Measurements from ENCODE around the gene WDR4.

WDR4 gene

GRCh38 chr21:42887326-42887725 is 8.0 kb upstream of the WDR4 start:
- Histone ChIP-seq H3K4me1 (ENCODE audit: insufficient read depth, low read length, severe bottlenecking) (peaks cover 11% of the 10 kb centered on the region), H3K27ac (ENCODE audit: low read depth, low read length, poor library complexity, severe bottlenecking) (no peak overlapping the region), H3F3A (ENCODE audit: insufficient read depth, low read length) (0 out of 2 replicates have a peak, but pooled peaks cover 2% of the 10 kb centered on the region), H3K9ac (ENCODE audit: low read length) (no peak overlapping the region), H3K4me2 (ENCODE audit: low read length) (no peak overlapping the region), H3K9me3 (ENCODE audit: low read length) (no peaks in the 10 kb centered on the region), H4K20me1 (ENCODE audit: insufficient read depth, low read length) (no peaks in the 10 kb centered on the region), H3K36me3 (ENCODE audit: insufficient read depth, low read length) (no peaks in the 10 kb centered on the region; the same call in 1 of the 2 replicates), H3K9me2 (ENCODE audit: low read depth, low read length) (no peaks in the 10 kb centered on the region), H3K79me2 (ENCODE audit: insufficient read depth, low read length) (no peaks in the 10 kb centered on the region), H2AFZ (ENCODE audit: low read length) (no peak overlapping the region), H3K27me3 (ENCODE audit: insufficient read depth, low read length) (no peaks in the 10 kb centered on the region), H3K4me3 (ENCODE audit: low read depth, low read length, poor library complexity, severe bottlenecking) (no peak overlapping the region)
- TF ChIP-seq EZH2 (IDR thresholded peaks at IDR 0.05; ENCODE audit: borderline replicate concordance, low read length) (no peak), CTCF (IDR thresholded peaks at IDR 0.05; ENCODE audit: low read length) (no peak)

GRCh38 chr21:42883921-42884320 is 4.6 kb upstream of the WDR4 start:
- Histone ChIP-seq H4K20me1 (ENCODE audit: insufficient read depth, low read length) (no peaks in the 10 kb centered on the region), H3K79me2 (ENCODE audit: insufficient read depth, low read length) (0 out of 2 replicates have a peak, but pooled peaks cover 7% of the 10 kb centered on the region), H3K27ac (ENCODE audit: low read depth, low read length, poor library complexity, severe bottlenecking) (no peak overlapping the region), H3K4me2 (ENCODE audit: low read length) (no peak overlapping the region), H3K36me3 (ENCODE audit: insufficient read depth, low read length) (peaks cover 5% of the 10 kb centered on the region; the same call in 1 of the 2 replicates), H3K9me3 (ENCODE audit: low read length) (peaks cover 5% of the 10 kb centered on the region; the same call in 1 of the 2 replicates), H3K27me3 (ENCODE audit: insufficient read depth, low read length) (no peaks in the 10 kb centered on the region), H3F3A (ENCODE audit: insufficient read depth, low read length) (0 out of 2 replicates have a peak, but pooled peaks cover 2% of the 10 kb centered on the region), H3K9ac (ENCODE audit: low read length) (no peak overlapping the region), H2AFZ (ENCODE audit: low read length) (no peak overlapping the region), H3K9me2 (ENCODE audit: low read depth, low read length) (no peaks in the 10 kb centered on the region), H3K4me1 (ENCODE audit: insufficient read depth, low read length, severe bottlenecking) (peaks cover 9% of the 10 kb centered on the region), H3K4me3 (ENCODE audit: low read depth, low read length, poor library complexity, severe bottlenecking) (no peak overlapping the region)
- no peak for TF ChIP-seq EZH2 (IDR thresholded peaks at IDR 0.05; ENCODE audit: borderline replicate concordance, low read length)
- TF ChIP-seq CTCF (IDR thresholded peaks at IDR 0.05; ENCODE audit: low read length) = no peak

GRCh38 chr21:42880352-42880751 is 1.0 kb upstream of the WDR4 start:
- H3K79me2 ChIP-seq (ENCODE audit: insufficient read depth, low read length) = peaks cover 25% of the 10 kb centered on the region
- 0 out of 2 replicates have a peak, but pooled peaks cover 2% of the 10 kb centered on the region for H3F3A ChIP-seq (ENCODE audit: insufficient read depth, low read length)
- peaks cover 5% of the 10 kb centered on the region; the same call in 1 of the 2 replicates for H3K9me3 ChIP-seq (ENCODE audit: low read length)
- no peak for TF ChIP-seq CTCF (IDR thresholded peaks at IDR 0.05; ENCODE audit: low read length)
- no peak for TF ChIP-seq EZH2 (IDR thresholded peaks at IDR 0.05; ENCODE audit: borderline replicate concordance, low read length)
- H3K27ac ChIP-seq (ENCODE audit: low read depth, low read length, poor library complexity, severe bottlenecking) = peak overlapping the region; percentile 45
- no peaks in the 10 kb centered on the region for H3K27me3 ChIP-seq (ENCODE audit: insufficient read depth, low read length)
- H3K4me3 ChIP-seq (ENCODE audit: low read depth, low read length, poor library complexity, severe bottlenecking) = peak overlapping the region; percentile 89
- 0 out of 2 replicates have a peak overlapping the region, but pooled peaks have one; percentile 48 for H2AFZ ChIP-seq (ENCODE audit: low read length)
- peak overlapping the region; percentile 85 for H3K4me2 ChIP-seq (ENCODE audit: low read length)
- H3K9ac ChIP-seq (ENCODE audit: low read length) = peak overlapping the region; percentile 99
- no peaks in the 10 kb centered on the region for H4K20me1 ChIP-seq (ENCODE audit: insufficient read depth, low read length)
- peaks cover 20% of the 10 kb centered on the region for H3K36me3 ChIP-seq (ENCODE audit: insufficient read depth, low read length)
- no peaks in the 10 kb centered on the region for H3K9me2 ChIP-seq (ENCODE audit: low read depth, low read length)
- peaks cover 22% of the 10 kb centered on the region for H3K4me1 ChIP-seq (ENCODE audit: insufficient read depth, low read length, severe bottlenecking)
